H1 (cell line): ENCODE results near the gene FSD1. TPM values are rescaled to one million over a fixed set of nuclear protein-coding genes. Genes with fewer than 3 reads are reported as not detected.

Source experiments
- CTCF ChIA-PET: fragments of 300-600 bp; sonication (Branson Sonifier 250); formaldehyde crosslinking; loops from one replicate; lab custom pipeline; 2021; ENCODE audit not compliant: partially characterized antibody; lab: Charles Lee
- POLR2A ChIA-PET: fragments of 300-600 bp; sonication (Branson Sonifier 250); formaldehyde crosslinking; loops from one replicate; lab custom pipeline; 2021; ENCODE audit warnings: inconsistent platforms; ENCODE audit not compliant: partially characterized antibody; lab: Charles Lee
- DNase-seq, 2 experiments: peaks; one replicate each; pipeline versions ENCODE4 v3.0.0 to v3.0.0-alpha.2; 2010 to 2022; ENCODE audit warnings: low spot score in 2 of 2, low read depth in 1 of 2, mixed read lengths in 1 of 2
- FAIRE-seq: peaks from 2 replicates; lab custom pipeline; 2011; peaks lifted over from hg19 to GRCh38; lab: Jason Lieb, UNC
- H2AFZ ChIP-seq: 2 replicates; pipeline ENCODE4 v1.8.1; 2012; ENCODE audit warnings: low read length, inconsistent platforms
- H2AK5ac ChIP-seq: 2 replicates; pipeline ENCODE4 v1.6.1; 2013; ENCODE audit warnings: low read depth, low read length
- H2BK120ac ChIP-seq: replicated peaks from 2 replicates; pipeline ENCODE3; 2013; ENCODE audit warnings: low read depth, low read length, inconsistent platforms
- H2BK12ac ChIP-seq: 2 replicates; pipeline ENCODE4 v1.6.1; 2013; ENCODE audit warnings: low read depth, low read length
- H2BK15ac ChIP-seq: 2 replicates; pipeline ENCODE4 v1.6.1; 2013; ENCODE audit warnings: low read length
- H2BK20ac ChIP-seq: 2 replicates; pipeline ENCODE4 v1.6.1; 2013; ENCODE audit warnings: low read length
- H2BK5ac ChIP-seq: 2 replicates; pipeline ENCODE4 v1.6.1; 2013; ENCODE audit warnings: low read depth, low read length
- H3K14ac ChIP-seq: 2 replicates; pipeline ENCODE4 v1.6.1; 2013; ENCODE audit warnings: inconsistent platforms; ENCODE audit not compliant: insufficient read length
- H3K18ac ChIP-seq: 2 replicates; pipeline ENCODE4 v1.6.1; 2013; ENCODE audit warnings: low read length; ENCODE audit errors: extremely low read depth
- H3K23ac ChIP-seq: 2 replicates; pipeline ENCODE4 v1.6.1; 2013; ENCODE audit warnings: inconsistent platforms; ENCODE audit not compliant: insufficient read length
- H3K23me2 ChIP-seq: 2 replicates; pipeline ENCODE4 v1.6.1; 2013; ENCODE audit warnings: low read depth, low read length
- H3K27ac ChIP-seq: 2 replicates; pipeline ENCODE4 v1.6.1; 2011; ENCODE audit warnings: low read depth, low read length, inconsistent platforms
- H3K27me3 ChIP-seq, 4 experiments: replicated peaks in 1 of 4; 1 replicate in 1 of 4; 2 replicates in 3 of 4; pipeline versions ENCODE4 v1.6.1 to v1.8.1; 2011 to 2013; ENCODE audit warnings: low read length in 3 of 4, mild to moderate bottlenecking in 3 of 4, inconsistent platforms in 2 of 4, mixed read lengths in 2 of 4, moderate library complexity in 1 of 4; ENCODE audit not compliant: control insufficient read depth in 3 of 4, insufficient read depth in 3 of 4; ENCODE audit errors: extremely low read depth in 1 of 4
- H3K36me3 ChIP-seq, 4 experiments: 2 replicates each; pipeline versions ENCODE4 v1.6.1 to v1.8.1; 2011 to 2013; ENCODE audit warnings: mild to moderate bottlenecking in 4 of 4, low read length in 3 of 4, moderate library complexity in 2 of 4, control low read depth in 1 of 4, inconsistent platforms in 1 of 4; ENCODE audit not compliant: insufficient read depth in 4 of 4, control insufficient read depth in 2 of 4
- H3K4ac ChIP-seq: replicated peaks from 2 replicates; pipeline ENCODE3; 2013; ENCODE audit warnings: low read length, low read depth, mixed read lengths, inconsistent platforms; ENCODE audit not compliant: insufficient read length
- H3K4me1 ChIP-seq, 4 experiments: replicated peaks in 1 of 4; 1 replicate in 1 of 4; 2 replicates in 3 of 4; pipeline versions ENCODE4 v1.6.1 to v1.8.1; 2011 to 2013; ENCODE audit warnings: low read length in 3 of 4, inconsistent platforms in 2 of 4, mixed read lengths in 1 of 4; ENCODE audit not compliant: insufficient read depth in 4 of 4, control insufficient read depth in 3 of 4
- H3K4me2 ChIP-seq, 2 experiments: 2 replicates each; pipeline versions ENCODE4 v1.6.1 to v1.8.1; 2011 to 2013; ENCODE audit warnings: low read depth in 2 of 2, low read length in 2 of 2, control low read depth in 1 of 2, inconsistent platforms in 1 of 2, mild to moderate bottlenecking in 1 of 2; ENCODE audit not compliant: insufficient read depth in 1 of 2
- H3K4me3 ChIP-seq, 4 experiments: fragments of 200-600, 300-600 bp in 1 of 4; sonication (generic), shearing (Covaris generic), sonication (Bioruptor Twin) in 1 of 4; 2 replicates each; pipeline versions ENCODE4 v1.5.1 to v1.8.1; 2011 to 2016; ENCODE audit warnings: low read length in 4 of 4, low read depth in 3 of 4, control low read depth in 2 of 4, inconsistent platforms in 2 of 4, mild to moderate bottlenecking in 2 of 4, mixed read lengths in 1 of 4, moderate library complexity in 1 of 4; ENCODE audit not compliant: insufficient read depth in 2 of 4; ENCODE audit errors: extremely low read depth in 1 of 4
- H3K56ac ChIP-seq: replicated peaks from 2 replicates; pipeline ENCODE3; 2013; ENCODE audit warnings: low read depth, mild to moderate bottlenecking, mixed read lengths, low read length, inconsistent platforms; ENCODE audit not compliant: insufficient read length
- H3K79me1 ChIP-seq: 2 replicates; pipeline ENCODE4 v1.6.1; 2013; ENCODE audit warnings: low read depth, low read length, control low read depth
- H3K79me2 ChIP-seq, 2 experiments: 2 replicates each; pipeline versions ENCODE4 v1.6.1 to v1.8.1; 2012 to 2013; ENCODE audit warnings: low read length in 2 of 2, mild to moderate bottlenecking in 2 of 2, inconsistent platforms in 1 of 2; ENCODE audit not compliant: insufficient read depth in 2 of 2, control insufficient read depth in 1 of 2
- H3K9ac ChIP-seq, 4 experiments: replicated peaks in 1 of 4; 1 replicate in 1 of 4; 2 replicates in 3 of 4; pipeline versions ENCODE4 v1.6.1 to v1.8.1; 2011 to 2013; ENCODE audit warnings: low read depth in 3 of 4, low read length in 3 of 4, control low read depth in 2 of 4, mild to moderate bottlenecking in 2 of 4, moderate library complexity in 2 of 4, inconsistent platforms in 1 of 4; ENCODE audit errors: extremely low read depth in 1 of 4
- H3K9me3 ChIP-seq, 2 experiments: 2 replicates each; pipeline versions ENCODE4 v1.6.1 to v1.8.1; 2012 to 2013; ENCODE audit warnings: mild to moderate bottlenecking in 2 of 2, moderate library complexity in 2 of 2, control low read depth in 1 of 2, inconsistent platforms in 1 of 2, low read depth in 1 of 2, low read length in 1 of 2, mixed read lengths in 1 of 2; ENCODE audit not compliant: insufficient read depth in 2 of 2
- H4K20me1 ChIP-seq, 2 experiments: replicated peaks in 1 of 2; 2 replicates each; pipeline versions ENCODE3 to v1.8.1; 2011 to 2013; ENCODE audit warnings: inconsistent platforms in 2 of 2, low read length in 2 of 2, mild to moderate bottlenecking in 1 of 2; ENCODE audit not compliant: insufficient read depth in 2 of 2, control insufficient read depth in 1 of 2
- H4K5ac ChIP-seq: 2 replicates; pipeline ENCODE4 v1.6.1; 2013; ENCODE audit warnings: low read length, low read depth, mixed read lengths, inconsistent platforms; ENCODE audit not compliant: insufficient read length
- H4K8ac ChIP-seq: 2 replicates; pipeline ENCODE4 v1.8.0; 2013; ENCODE audit warnings: mild to moderate bottlenecking, moderate library complexity, low read length, inconsistent platforms; ENCODE audit not compliant: insufficient read depth; ENCODE audit errors: extremely low read depth
- H4K91ac ChIP-seq: replicated peaks from 2 replicates; pipeline ENCODE3; 2013; ENCODE audit warnings: low read length, mixed read lengths, inconsistent platforms; ENCODE audit not compliant: insufficient read length
- CTCF ChIP-seq, 3 experiments: IDR thresholded peaks; 1 replicate in 2 of 3; 2 replicates in 1 of 3; pipeline versions ENCODE4 v1.5.1 to v1.6.1; 2011; ENCODE audit warnings: low read length in 3 of 3, mild to moderate bottlenecking in 3 of 3, inconsistent platforms in 2 of 3, low read depth in 1 of 3, moderate library complexity in 1 of 3; ENCODE audit not compliant: insufficient read depth in 1 of 3; ENCODE audit errors: control extremely low read depth in 1 of 3
- NRF1 ChIP-seq: IDR thresholded peaks from 2 replicates; pipeline ENCODE4 v1.6.1; 2011; ENCODE audit warnings: mild to moderate bottlenecking, low read depth, low read length, improper control_type of control experiment
- RAD21 ChIP-seq, 2 experiments: IDR thresholded peaks in 1 of 2; conservative IDR thresholded peaks in 1 of 2; 2 replicates each; pipeline ENCODE4 v1.6.1; 2011; ENCODE audit warnings: low read depth in 2 of 2, low read length in 2 of 2, improper control_type of control experiment in 1 of 2, inconsistent platforms in 1 of 2, mild to moderate bottlenecking in 1 of 2, moderate library complexity in 1 of 2
- WGBS, 2 experiments: shearing (Covaris generic) in 1 of 2; methylation state at CpG; one replicate each; pipeline versions ENCODE4 v1.1.6 to v1.1.7; 2013 to 2015; ENCODE audit warnings: low lambda C conversion rate in 2 of 2, mixed read lengths in 2 of 2, inconsistent platforms in 1 of 2, low coverage in 1 of 2, missing lambda C conversion rate in 1 of 2; ENCODE audit not compliant: insufficient replicate concordance in 2 of 2, insufficient coverage in 1 of 2, insufficient read length in 1 of 2; ENCODE audit errors: extremely low coverage in 1 of 2, missing lambda C conversion rate in 1 of 2; 5-methylcytosine and 5-hydroxymethylcytosine counted together
- polyA plus RNA-seq, 7 experiments: library from polyadenylated mRNA; depleted of rRNA in 3 of 7; stranded (reverse) in 5 of 7; unstranded in 2 of 7; fragments of >200 nt in 5 of 7; fragments of 200-250 nt in 2 of 7; gene quantifications; 1 replicate in 5 of 7; 2 replicates in 1 of 7; 4 replicates in 1 of 7; pipeline versions ENCODE4 v1.2.1 to v1.2.3, GENCODE V29; 2011 to 2013; ENCODE audit warnings: missing spikeins in 2 of 7, mixed read lengths in 2 of 7
- total RNA-seq: library from RNA; stranded (reverse); fragmentation: NEBNext Ultra II Directional; extraction: Animal tissue kit (Norgen Biotek cat#: 25700); gene quantifications from 2 replicates; pipeline ENCODE4 v1.2.1, GENCODE V29; 2021

FSD1 gene
- total and polyA plus RNA-seq, 2 of the 8 experiments (the other 6 are each of a cell fraction or from before 2014, with no cell fraction given) = 58.8 to 181 TPM

GRCh38 chr19:4352701-4353121 lies 48.3 kb downstream of the FSD1 start:
- H3K23ac ChIP-seq = no peak overlapping the region
- no peaks in the 10 kb centered on the region for H3K27me3 ChIP-seq
- H2BK12ac ChIP-seq = no peak overlapping the region
- no peak overlapping the region for H2BK5ac ChIP-seq
- H3K14ac ChIP-seq = no peak overlapping the region
- no peak overlapping the region for H2AK5ac ChIP-seq
- H4K8ac ChIP-seq = no peak overlapping the region; the same call in 1 of the 2 replicates
- H4K20me1 ChIP-seq = peaks cover 0 to 9% of the 10 kb centered on the region in 2 experiments
- no peak overlapping the region for H3K27ac ChIP-seq
- 53% methylated on average over 4 of the region's 9 CpGs; no CpG with 5 or more reads in 1 of the 2 experiments for WGBS, 2 experiments
- POLR2A ChIA-PET = interaction anchor here (0.8 to 4.5 kb wide), 16 partner anchors 9 to 99 kb away, joined by 3 to 27 read pairs (median 3); partner anchors contain the start of genes CHAF1A, FSD1 and MPND
- no peak overlapping the region for H3K4me3 ChIP-seq
- no peak overlapping the region for H3K56ac ChIP-seq
- no peak overlapping the region for H2AFZ ChIP-seq
- FAIRE-seq = no peak
- no peaks in the 10 kb centered on the region for H3K79me2 ChIP-seq
- no peak overlapping the region for H4K91ac ChIP-seq
- CTCF ChIA-PET = interaction anchor here (0.5 to 20.4 kb wide), 40 partner anchors 8 to 348 kb away, joined by 3 to 311 read pairs (median 4); partner anchors contain the start of genes CREB3L3, MPND, SH3GL1 and SHD
- H3K79me1 ChIP-seq = no peaks in the 10 kb centered on the region
- no peak overlapping the region for H3K18ac ChIP-seq
- H3K4me1 ChIP-seq = peaks cover 0 to 2% (median 0%) of the 10 kb centered on the region in 4 experiments; a peak in 1 of 7 replicates
- H3K9me3 ChIP-seq = no peaks in the 10 kb centered on the region
- H2BK20ac ChIP-seq = no peak overlapping the region
- DNase-seq = peak in 1 of 2 experiments; percentile 83
- TF ChIP-seq RAD21 (IDR thresholded peaks at IDR 0.05 in 1 of 2, conservative IDR thresholded peaks at IDR 0.05 in 1 of 2; ENCODE audit: low read depth in 2 of 2, low read length in 2 of 2) (peak; percentile 56 to 64; a peak in 3 of 4 replicates), NRF1 (no peak), CTCF (IDR thresholded peaks at IDR 0.05; ENCODE audit: control extremely low read depth in 1 of 3, insufficient read depth in 1 of 3, low read depth in 1 of 3, low read length in 3 of 3) (peak; percentile 67 to 79 (median 75))
- no peak overlapping the region for H3K4ac ChIP-seq
- H2BK15ac ChIP-seq = no peak overlapping the region
- no peak overlapping the region for H2BK120ac ChIP-seq
- no peak overlapping the region for H3K4me2 ChIP-seq
- no peak overlapping the region for H4K5ac ChIP-seq
- no peak overlapping the region for H3K9ac ChIP-seq
- H3K23me2 ChIP-seq = no peaks in the 10 kb centered on the region
- peaks cover 0 to 20% (median 7%) of the 10 kb centered on the region in 4 experiments; a peak in 6 of 8 replicates for H3K36me3 ChIP-seq
